ENCODE measurements around the gene IFTAP.

DNA sequence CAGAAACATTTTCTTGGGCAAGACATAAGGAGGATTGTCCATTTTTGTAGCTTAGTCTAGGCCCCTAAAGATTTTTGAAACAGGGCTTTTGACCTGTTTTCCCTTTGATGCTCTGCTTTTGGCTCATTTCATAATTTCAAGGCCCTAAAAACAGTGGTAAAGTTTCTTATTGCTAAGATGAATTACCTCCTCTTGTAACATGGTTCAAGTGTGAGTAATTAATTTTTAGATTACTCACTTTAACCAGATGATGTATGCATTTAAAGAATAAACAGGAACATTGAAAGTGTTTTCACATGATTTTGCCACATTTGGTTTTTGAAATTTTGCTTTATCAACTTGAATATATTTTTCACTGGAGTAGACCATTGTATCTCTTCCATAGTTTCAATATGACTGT is 2.6 kb downstream of the IFTAP start:
- TF ChIP-seq JUND (IDR thresholded peaks at IDR 0.05) = no peak
- TF ChIP-seq MXI1 (IDR thresholded peaks at IDR 0.05; ENCODE audit: low read depth, low read length) = no peak
- no peak for TF ChIP-seq REST (IDR thresholded peaks at IDR 0.05; ENCODE audit: low read depth, low read length)
- TF ChIP-seq, protein P1, sequence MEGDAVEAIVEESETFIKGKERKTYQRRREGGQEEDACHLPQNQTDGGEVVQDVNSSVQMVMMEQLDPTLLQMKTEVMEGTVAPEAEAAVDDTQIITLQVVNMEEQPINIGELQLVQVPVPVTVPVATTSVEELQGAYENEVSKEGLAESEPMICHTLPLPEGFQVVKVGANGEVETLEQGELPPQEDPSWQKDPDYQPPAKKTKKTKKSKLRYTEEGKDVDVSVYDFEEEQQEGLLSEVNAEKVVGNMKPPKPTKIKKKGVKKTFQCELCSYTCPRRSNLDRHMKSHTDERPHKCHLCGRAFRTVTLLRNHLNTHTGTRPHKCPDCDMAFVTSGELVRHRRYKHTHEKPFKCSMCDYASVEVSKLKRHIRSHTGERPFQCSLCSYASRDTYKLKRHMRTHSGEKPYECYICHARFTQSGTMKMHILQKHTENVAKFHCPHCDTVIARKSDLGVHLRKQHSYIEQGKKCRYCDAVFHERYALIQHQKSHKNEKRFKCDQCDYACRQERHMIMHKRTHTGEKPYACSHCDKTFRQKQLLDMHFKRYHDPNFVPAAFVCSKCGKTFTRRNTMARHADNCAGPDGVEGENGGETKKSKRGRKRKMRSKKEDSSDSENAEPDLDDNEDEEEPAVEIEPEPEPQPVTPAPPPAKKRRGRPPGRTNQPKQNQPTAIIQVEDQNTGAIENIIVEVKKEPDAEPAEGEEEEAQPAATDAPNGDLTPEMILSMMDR (IDR thresholded peaks at IDR 0.05) = no peak
- TF ChIP-seq YY1 (IDR thresholded peaks at IDR 0.05; ENCODE audit: low read depth) = no peak
- TF ChIP-seq FOXM1 (IDR thresholded peaks at IDR 0.05; ENCODE audit: low read depth) = no peak
- no peak for TF ChIP-seq CHD2 (IDR thresholded peaks at IDR 0.05; ENCODE audit: low read length, partially characterized antibody)
- TF ChIP-seq POLR2AphosphoS5 (IDR thresholded peaks at IDR 0.05; ENCODE audit: low read depth, low read length) = no peak

Data from SK-N-SH (cell line).